Measurements from ENCODE around the gene ABCC6. TPM values are rescaled to one million over a fixed set of nuclear protein-coding genes. Genes with fewer than 3 reads are reported as not detected.

ABCC6 gene
- total RNA-seq, 4 donors from 2014 or later, result 0.23 to 4.8 (median 0.73) TPM

DNA sequence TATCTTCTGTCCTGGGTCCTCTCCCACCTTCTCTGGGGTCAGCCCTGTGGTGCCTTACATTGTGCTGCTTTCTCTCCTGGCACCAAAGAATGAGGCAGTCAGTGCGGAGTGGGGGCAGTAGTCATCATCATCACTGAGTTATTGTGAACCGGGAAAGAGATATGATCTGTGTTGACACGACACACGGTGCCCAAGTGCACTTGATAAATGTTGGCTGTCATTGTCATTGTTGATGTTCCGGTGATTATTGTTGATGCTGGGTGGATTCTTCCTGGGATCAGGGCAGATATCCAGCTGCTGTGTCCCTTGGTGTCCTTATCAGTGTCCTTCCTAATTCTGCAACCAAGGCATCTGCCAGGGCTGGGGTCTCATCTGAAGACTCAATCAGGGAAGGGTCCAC is 121.7 kb downstream of the ABCC6 start:
- Histone ChIP-seq H3K4me3 (no peak overlapping the region), H3K9me3 (no peaks in the 10 kb centered on the region), H3K36me3 (peaks cover 0 to 36% of the 10 kb centered on the region in 2 donors), H3K27me3 (no peaks in the 10 kb centered on the region), H3K27ac (no peak overlapping the region), H3K4me1 (peaks cover 3 to 5% of the 10 kb centered on the region in 2 donors)
- intact Hi-C loops (cut with DNase I; ENCODE audit: low total_unique reads), result no loop called here
- DNase-seq (no peak), ATAC-seq (peak in 1 of 2 donors; percentile 28)
- TF ChIP-seq POLR2A (IDR thresholded peaks at IDR 0.05), result no peak
- TF ChIP-seq, protein P1, sequence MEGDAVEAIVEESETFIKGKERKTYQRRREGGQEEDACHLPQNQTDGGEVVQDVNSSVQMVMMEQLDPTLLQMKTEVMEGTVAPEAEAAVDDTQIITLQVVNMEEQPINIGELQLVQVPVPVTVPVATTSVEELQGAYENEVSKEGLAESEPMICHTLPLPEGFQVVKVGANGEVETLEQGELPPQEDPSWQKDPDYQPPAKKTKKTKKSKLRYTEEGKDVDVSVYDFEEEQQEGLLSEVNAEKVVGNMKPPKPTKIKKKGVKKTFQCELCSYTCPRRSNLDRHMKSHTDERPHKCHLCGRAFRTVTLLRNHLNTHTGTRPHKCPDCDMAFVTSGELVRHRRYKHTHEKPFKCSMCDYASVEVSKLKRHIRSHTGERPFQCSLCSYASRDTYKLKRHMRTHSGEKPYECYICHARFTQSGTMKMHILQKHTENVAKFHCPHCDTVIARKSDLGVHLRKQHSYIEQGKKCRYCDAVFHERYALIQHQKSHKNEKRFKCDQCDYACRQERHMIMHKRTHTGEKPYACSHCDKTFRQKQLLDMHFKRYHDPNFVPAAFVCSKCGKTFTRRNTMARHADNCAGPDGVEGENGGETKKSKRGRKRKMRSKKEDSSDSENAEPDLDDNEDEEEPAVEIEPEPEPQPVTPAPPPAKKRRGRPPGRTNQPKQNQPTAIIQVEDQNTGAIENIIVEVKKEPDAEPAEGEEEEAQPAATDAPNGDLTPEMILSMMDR (IDR thresholded peaks at IDR 0.05 in 4 of 5, conservative IDR thresholded peaks at IDR 0.05 in 1 of 5), result no peak
- in situ Hi-C loops (cut with MboI; ENCODE audit: low sequenced_read_pairs in 4 of 4), result loop anchor here in 1 of 4 donors (25.0 kb wide), 1 partner anchor 339 kb away; no protein-coding TSS in a partner anchor

DNA sequence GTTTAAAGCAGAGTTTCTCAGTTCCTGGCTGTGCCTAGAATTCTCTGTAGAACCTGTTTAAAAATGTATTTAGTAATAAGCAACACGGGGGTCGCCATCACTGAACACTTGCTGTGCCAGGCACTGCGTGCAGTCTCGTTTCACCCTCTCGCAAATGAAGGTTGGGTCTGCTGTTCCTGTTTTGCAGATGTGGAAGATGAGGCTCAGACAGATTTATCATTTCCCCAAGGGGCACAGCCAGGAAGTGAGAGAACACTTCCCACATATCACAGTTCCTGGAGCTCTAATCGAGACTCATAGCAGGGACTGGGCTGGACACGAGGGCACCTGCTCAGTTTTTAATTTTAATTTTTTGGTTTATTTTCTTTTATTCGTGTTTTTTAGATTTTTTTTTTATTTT is 122.7 kb downstream of the ABCC6 start:
- no peak overlapping the region for H3K27ac ChIP-seq
- TF ChIP-seq POLR2A (IDR thresholded peaks at IDR 0.05), result no peak
- TF ChIP-seq, protein P1 (IDR thresholded peaks at IDR 0.05 in 4 of 5, conservative IDR thresholded peaks at IDR 0.05 in 1 of 5), result no peak
- H3K27me3 ChIP-seq, result no peaks in the 10 kb centered on the region
- peaks cover 3 to 5% of the 10 kb centered on the region in 2 donors for H3K4me1 ChIP-seq
- DNase-seq (no peak), ATAC-seq (no peak)
- H3K4me3 ChIP-seq, result no peak overlapping the region
- intact Hi-C loops (cut with DNase I; ENCODE audit: low total_unique reads), result no loop called here
- in situ Hi-C loops (cut with MboI; ENCODE audit: low sequenced_read_pairs in 4 of 4), result loop anchor here in 1 of 4 donors (25.0 kb wide), 1 partner anchor 338 kb away; no protein-coding TSS in a partner anchor
- H3K9me3 ChIP-seq, result no peaks in the 10 kb centered on the region
- H3K36me3 ChIP-seq, result peaks cover 0 to 32% of the 10 kb centered on the region in 2 donors

DNA sequence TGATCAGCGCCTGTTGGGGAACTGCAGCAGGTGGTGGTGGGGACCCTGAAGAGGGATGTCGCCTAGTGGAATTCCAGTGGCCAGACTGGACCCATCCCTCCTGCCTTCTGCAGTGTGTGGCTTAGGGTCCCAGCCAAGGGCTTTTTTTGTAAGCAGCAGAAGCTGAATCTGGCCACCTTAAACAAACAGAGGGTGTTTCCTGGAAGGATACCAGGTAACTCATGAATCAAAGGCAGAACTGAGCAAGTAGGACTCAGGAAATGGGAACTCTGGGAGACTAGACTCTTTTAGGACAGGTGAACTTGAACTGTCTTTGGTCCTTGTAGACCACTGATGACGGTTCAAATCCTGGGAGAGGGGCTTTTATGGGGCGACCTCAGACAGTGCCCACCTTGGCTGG is 124.0 kb downstream of the ABCC6 start:
- DNase-seq, result no peak
- intact Hi-C loops (cut with DNase I; ENCODE audit: low total_unique reads), result no loop called here

More for the DNA sequence above, 124.0 kb downstream of the ABCC6 start:
- ATAC-seq, result no peak
- Histone ChIP-seq H3K4me3 (no peak overlapping the region), H3K9me3 (no peaks in the 10 kb centered on the region), H3K27me3 (no peaks in the 10 kb centered on the region), H3K36me3 (peaks cover 0 to 25% of the 10 kb centered on the region in 2 donors), H3K27ac (no peak overlapping the region), H3K4me1 (peaks cover 3 to 5% of the 10 kb centered on the region in 2 donors)
- no peak for TF ChIP-seq POLR2A (IDR thresholded peaks at IDR 0.05)
- TF ChIP-seq, protein P1 (IDR thresholded peaks at IDR 0.05 in 4 of 5, conservative IDR thresholded peaks at IDR 0.05 in 1 of 5), result no peak
- in situ Hi-C loops (cut with MboI; ENCODE audit: low sequenced_read_pairs in 4 of 4), result no loop called here

Other genes with a start within 250 kb of the ABCC6 start
- gene NOMO3, start 9.0 kb upstream of the ABCC6 start, total RNA-seq, result 10 to 100 TPM; 11.0 to 87.1 (median 30.5) TPM
- 1 to 10 TPM in 1 of 4 donors, not detected in 3; 5.4 TPM for gene NPIPA7, start 155.6 kb upstream of the ABCC6 start, total RNA-seq